AML-193 (cell line): ENCODE results near the gene CHRNB4.
"Not testable (repeated sequence)": the region's sequence is repeated elsewhere in the genome, so short reads cannot be mapped to it uniquely, and the experiment has no call there.

Experiments
- DNase-seq, 2 experiments: peaks; one replicate each; lab custom pipeline; 2025; lab: John Stamatoyannopoulos, UW

CHRNB4 gene

GRCh38 chr15:78616506-78616905, 24.5 kb downstream of the CHRNB4 start:
- no peak for DNase-seq

GRCh38 chr15:78615151-78615589, 25.8 kb downstream of the CHRNB4 start:
- no peak for DNase-seq

GRCh38 chr15:78614021-78614420, 27.0 kb downstream of the CHRNB4 start:
- no peak for DNase-seq

GRCh38 chr15:78609551-78609950, 31.5 kb downstream of the CHRNB4 start:
- DNase-seq: not testable (repeated sequence)

- no peak for DNase-seq
Observed at GRCh38 chr15:78605680-78606079, 35.3 kb downstream of the CHRNB4 start.

GRCh38 chr15:78605201-78605600, 35.8 kb downstream of the CHRNB4 start:
- no peak for DNase-seq

- no peak for DNase-seq
Observed at GRCh38 chr15:78604420-78604819, 36.6 kb downstream of the CHRNB4 start.

- no peak for DNase-seq
Observed at GRCh38 chr15:78603467-78603866, 37.5 kb downstream of the CHRNB4 start.

- no peak for DNase-seq
Observed at GRCh38 chr15:78599189-78599588, 41.8 kb downstream of the CHRNB4 start.

GRCh38 chr15:78598348-78598747, 42.7 kb downstream of the CHRNB4 start:
- no peak for DNase-seq

- DNase-seq: no peak
Observed at GRCh38 chr15:78597583-78597982, 43.4 kb downstream of the CHRNB4 start.

GRCh38 chr15:78574944-78575343, 66.1 kb downstream of the CHRNB4 start:
- DNase-seq: no peak
